DMS114 treated with DMSO at 0.1 percent for 48 hours (cell line): Measurements from ENCODE around the gene CCDC17.

Experiments
- DNase-seq: peaks from one replicate; lab custom pipeline; 2025; ENCODE audit not compliant: unreplicated experiment; lab: John Stamatoyannopoulos, UW

Gene CCDC17

GRCh38 chr1:45584351-45585109, 39.3 kb downstream of the CCDC17 start:
- peak; percentile 72 for DNase-seq

GRCh38 chr1:45583666-45584350, 40.0 kb downstream of the CCDC17 start, which contains the start of gene NASP:
NASP (plus strand) TSS chr1:45584041; CDS start chr1:45584147, 106 bp downstream.
- DNase-seq, result peak; percentile 85

DNA sequence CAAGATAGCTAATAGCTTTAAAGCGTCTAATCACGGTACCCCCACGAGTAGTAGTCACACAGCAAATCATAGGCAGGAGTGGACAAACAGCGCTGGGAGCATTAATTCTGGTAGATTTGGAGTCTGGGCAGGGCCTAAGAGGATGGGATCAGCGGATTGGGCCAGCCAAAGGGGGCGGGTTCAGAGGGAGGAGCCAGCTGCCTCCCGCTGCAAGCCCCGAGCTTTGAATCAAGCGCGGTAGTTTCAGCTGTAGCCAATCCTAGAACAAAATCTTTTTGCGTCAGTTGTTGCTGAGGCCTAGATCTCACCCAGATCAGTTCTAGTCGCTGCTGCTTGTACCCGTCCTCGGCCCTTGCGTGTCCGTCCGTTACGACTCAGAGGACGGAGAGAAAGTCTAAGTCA, 40.6 kb downstream of the CCDC17 start:
- peak; percentile 98 for DNase-seq

GRCh38 chr1:45574105-45574626, 49.7 kb downstream of the CCDC17 start:
- DNase-seq, result no peak

GRCh38 chr1:45573231-45573804, 50.5 kb downstream of the CCDC17 start:
- no peak for DNase-seq

- no peak for DNase-seq
These were observed 53.2 kb downstream of the CCDC17 start for GRCh38 chr1:45570631-45571030.
